Measurements from ENCODE around the gene PKP4. TPM values are rescaled to one million over a fixed set of nuclear protein-coding genes. Genes with fewer than 3 reads are reported as not detected.

The PKP4 gene
- total RNA-seq, 3 donors from 2014 or later = 62.1 to 138 (median 121) TPM

GRCh38 chr2:158664987-158665386 is 208.2 kb downstream of the PKP4 start:
- H3K9me3 ChIP-seq = no peaks in the 10 kb centered on the region
- intact Hi-C loops (cut with DNase I; ENCODE audit: low total_unique reads) = loop anchor here (5.0 kb wide), 1 partner anchor 1323 kb away; no protein-coding TSS in a partner anchor

GRCh38 chr2:158665536-158666302 is 209.0 kb downstream of the PKP4 start:
- TF ChIP-seq POLR2AphosphoS5 (IDR thresholded peaks at IDR 0.05) (no peak), CTCF (IDR thresholded peaks at IDR 0.05) (no peak), POLR2A (IDR thresholded peaks at IDR 0.05) (no peak)
- H3K9me3 ChIP-seq = no peaks in the 10 kb centered on the region
- no peak for DNase-seq (ENCODE audit: low spot score in 2 of 2)
- no peaks in the 10 kb centered on the region for H3K27me3 ChIP-seq
- no peaks in the 10 kb centered on the region for H3K36me3 ChIP-seq
- no peak overlapping the region for H3K4me3 ChIP-seq
- peaks cover 0 to 3% of the 10 kb centered on the region in 2 donors for H3K4me1 ChIP-seq
- peak overlapping the region in 1 of 2 donors; percentile 67 for H3K27ac ChIP-seq
- intact Hi-C loops (cut with DNase I; ENCODE audit: low total_unique reads) = loop anchor here (5.0 kb wide), 1 partner anchor 1323 kb away; no protein-coding TSS in a partner anchor

More at GRCh38 chr2:158664987-158665386, 208.2 kb downstream of the PKP4 start:
- Histone ChIP-seq H3K4me3 (no peak overlapping the region), H3K36me3 (no peaks in the 10 kb centered on the region), H3K27me3 (no peaks in the 10 kb centered on the region), H3K4me1 (peaks cover 0 to 3% of the 10 kb centered on the region in 2 donors), H3K27ac (no peak overlapping the region)
- no peak for DNase-seq (ENCODE audit: low spot score in 2 of 2)
- TF ChIP-seq POLR2A (IDR thresholded peaks at IDR 0.05) (no peak), POLR2AphosphoS5 (IDR thresholded peaks at IDR 0.05) (no peak), CTCF (IDR thresholded peaks at IDR 0.05) (no peak)

- Histone ChIP-seq H3K27ac (peak overlapping the region; percentile 67), H3K4me3 (no peak overlapping the region), H3K27me3 (no peaks in the 10 kb centered on the region), H3K4me1 (peaks cover 0 to 3% of the 10 kb centered on the region in 2 donors), H3K36me3 (no peaks in the 10 kb centered on the region), H3K9me3 (no peaks in the 10 kb centered on the region)
- TF ChIP-seq POLR2A (IDR thresholded peaks at IDR 0.05) (no peak), POLR2AphosphoS5 (IDR thresholded peaks at IDR 0.05) (no peak), CTCF (IDR thresholded peaks at IDR 0.05) (no peak)
- intact Hi-C loops (cut with DNase I; ENCODE audit: low total_unique reads) = loop anchor here (5.0 kb wide), 1 partner anchor 1325 kb away; no protein-coding TSS in a partner anchor
- no peak for DNase-seq (ENCODE audit: low spot score in 2 of 2)
These were observed 210.2 kb downstream of the PKP4 start for GRCh38 chr2:158666969-158667368.

DNA sequence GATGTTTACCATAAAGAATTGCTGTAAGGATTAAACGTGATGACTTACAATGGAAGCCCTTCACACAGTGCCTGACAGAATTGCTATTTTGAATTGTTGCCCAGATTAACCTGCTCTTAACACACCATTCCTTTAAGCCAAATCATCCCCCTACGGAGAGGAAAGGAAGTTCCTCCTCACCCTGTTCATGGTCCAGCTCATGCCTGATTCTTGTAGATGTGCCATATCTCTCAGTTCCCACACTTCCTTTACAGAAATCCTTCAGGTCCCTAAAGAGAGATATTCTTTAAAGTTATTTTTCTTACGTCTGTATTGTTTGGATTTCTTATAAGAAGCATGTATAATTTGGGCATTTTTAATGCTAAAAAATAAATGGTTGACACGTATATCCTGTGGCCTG is 210.8 kb downstream of the PKP4 start:
- H3K4me3 ChIP-seq = no peak overlapping the region
- H3K4me1 ChIP-seq = peaks cover 0 to 3% of the 10 kb centered on the region in 2 donors
- intact Hi-C loops (cut with DNase I; ENCODE audit: low total_unique reads) = loop anchor here (5.0 kb wide), 1 partner anchor 1325 kb away; no protein-coding TSS in a partner anchor
- H3K27ac ChIP-seq = peak overlapping the region; percentile 67
- no peaks in the 10 kb centered on the region for H3K27me3 ChIP-seq
- no peaks in the 10 kb centered on the region for H3K9me3 ChIP-seq
- H3K36me3 ChIP-seq = no peaks in the 10 kb centered on the region
- no peak for DNase-seq (ENCODE audit: low spot score in 2 of 2)
- no peak for TF ChIP-seq POLR2A (IDR thresholded peaks at IDR 0.05)
- TF ChIP-seq POLR2AphosphoS5 (IDR thresholded peaks at IDR 0.05) = no peak
- TF ChIP-seq CTCF (IDR thresholded peaks at IDR 0.05) = no peak
